ENCODE measurements around the gene ACSL6.

The ACSL6 gene

DNA sequence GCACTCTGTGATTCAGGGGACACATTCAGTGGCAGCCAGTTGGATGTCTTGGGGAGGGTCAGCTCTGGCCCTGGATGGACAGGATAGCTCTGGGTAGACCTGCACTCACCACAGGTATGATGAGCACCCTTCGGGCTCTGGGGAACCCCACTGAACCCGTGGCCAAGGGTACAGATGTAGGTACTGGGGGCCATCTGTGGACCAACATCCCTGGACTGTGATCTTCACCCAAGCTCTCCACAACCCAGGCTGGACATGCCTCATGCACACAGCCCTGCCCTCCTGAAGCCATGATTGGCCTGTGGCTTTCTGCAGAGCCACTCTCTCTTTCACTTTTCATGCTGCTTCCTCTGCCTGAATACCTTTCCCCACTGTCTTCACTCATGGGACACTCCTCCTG lies 15.6 kb upstream of the ACSL6 start:
- Mint-ChIP-seq H3K36me3 (ENCODE audit: low read depth) (no peaks in the 10 kb centered on the region), H3K9me3 (no peaks in the 10 kb centered on the region), H3K4me1 (ENCODE audit: low read depth) (no peaks in the 10 kb centered on the region), H3K27ac (no peak overlapping the region), H3K27me3 (peaks cover 10% of the 10 kb centered on the region), H3K4me3 (no peak overlapping the region)
- intact Hi-C loops (cut with micrococcal nuclease), result no loop called here

DNA sequence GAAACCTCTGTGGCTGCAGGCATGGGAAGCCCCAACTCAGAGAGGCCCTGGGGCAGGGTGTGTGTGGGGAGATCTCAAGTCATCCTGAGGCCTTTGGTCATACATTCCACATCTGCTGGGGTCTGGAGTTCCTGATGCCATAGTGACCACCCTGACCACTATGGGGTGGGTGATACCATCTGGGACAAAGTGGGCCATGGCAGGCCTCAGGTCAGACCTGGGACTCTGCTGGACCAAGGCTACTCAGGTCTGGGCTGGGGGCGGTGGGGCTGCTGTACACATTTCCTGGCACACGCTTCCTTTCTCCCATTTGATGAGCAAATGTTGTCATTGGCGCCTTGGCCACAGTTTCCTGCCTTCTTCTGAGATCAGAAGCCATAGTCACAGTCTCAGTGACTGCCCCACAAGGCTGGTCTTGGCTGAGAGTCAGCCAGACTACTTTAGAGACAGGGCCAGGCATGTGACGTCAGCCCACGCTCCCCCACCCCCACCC lies 15.1 kb upstream of the ACSL6 start:
- Mint-ChIP-seq H3K4me3 (no peak overlapping the region), H3K27me3 (peaks cover 10% of the 10 kb centered on the region), H3K27ac (no peak overlapping the region), H3K4me1 (ENCODE audit: low read depth) (no peaks in the 10 kb centered on the region), H3K9me3 (no peaks in the 10 kb centered on the region), H3K36me3 (ENCODE audit: low read depth) (no peaks in the 10 kb centered on the region)
- intact Hi-C loops (cut with micrococcal nuclease), result no loop called here

DNA sequence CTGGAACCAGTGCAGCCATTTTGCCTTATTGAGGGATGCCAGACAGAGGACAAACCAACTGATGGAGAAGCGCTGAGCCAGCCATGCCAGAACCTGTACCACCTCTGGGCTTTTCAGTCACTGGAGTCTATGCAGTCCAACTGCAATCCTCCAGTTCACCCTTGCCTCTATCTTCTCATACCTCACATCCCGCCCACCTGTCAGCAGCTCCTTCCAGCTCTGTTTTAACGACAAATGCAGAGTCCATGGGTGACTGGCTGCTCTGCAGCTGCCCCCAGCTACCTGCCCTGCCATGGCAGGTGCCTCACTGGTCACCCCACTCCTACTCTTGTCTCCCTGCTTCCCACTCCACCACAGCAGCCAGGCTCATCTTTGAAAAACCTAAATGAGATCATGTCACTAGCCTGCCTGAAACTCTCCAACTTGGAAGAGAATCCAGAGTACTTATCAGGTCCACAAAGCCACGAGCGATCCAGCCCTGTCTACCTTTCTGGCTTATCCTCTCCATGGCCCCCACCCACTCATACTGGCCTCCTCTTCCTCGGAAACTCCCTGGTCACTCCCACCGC lies 14.0 kb upstream of the ACSL6 start:
- Mint-ChIP-seq H3K9me3 (no peaks in the 10 kb centered on the region), H3K4me3 (no peak overlapping the region), H3K27ac (no peak overlapping the region), H3K36me3 (ENCODE audit: low read depth) (no peaks in the 10 kb centered on the region), H3K27me3 (peaks cover 16% of the 10 kb centered on the region), H3K4me1 (ENCODE audit: low read depth) (no peaks in the 10 kb centered on the region)
- intact Hi-C loops (cut with micrococcal nuclease), result no loop called here

DNA sequence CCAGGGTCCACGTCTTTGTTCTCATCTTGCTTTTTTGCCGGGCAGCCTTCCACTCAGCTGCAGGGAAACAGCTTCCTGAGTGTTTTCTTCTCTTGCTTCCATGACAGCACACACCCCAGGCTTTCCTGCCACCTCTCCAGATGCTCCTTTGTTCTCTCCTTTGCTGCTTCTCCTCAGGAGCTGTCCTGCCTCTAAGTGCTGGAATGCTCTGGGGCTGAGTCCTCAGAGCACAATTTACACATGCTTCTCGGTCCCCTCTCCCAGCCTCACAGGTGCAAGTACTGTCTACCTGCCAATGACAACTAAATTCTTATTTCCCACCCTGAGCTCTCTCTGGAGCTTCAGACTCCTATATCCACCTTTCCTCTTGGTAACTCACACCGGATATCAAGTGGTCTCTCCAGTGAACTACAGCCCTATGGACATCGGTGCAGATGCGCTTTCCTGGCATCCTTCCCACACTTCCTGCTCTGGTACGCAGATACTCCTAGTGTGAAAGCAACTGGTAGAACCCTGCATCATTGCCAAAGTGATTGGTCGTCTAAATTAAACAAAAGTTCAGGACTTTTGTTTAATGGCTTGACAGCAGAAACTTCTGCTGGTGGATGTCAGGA lies 13.4 kb upstream of the ACSL6 start:
- intact Hi-C loops (cut with micrococcal nuclease), result no loop called here
- Mint-ChIP-seq H3K4me3 (no peak overlapping the region), H3K9me3 (no peaks in the 10 kb centered on the region), H3K27ac (no peak overlapping the region), H3K27me3 (peaks cover 11% of the 10 kb centered on the region), H3K36me3 (ENCODE audit: low read depth) (no peaks in the 10 kb centered on the region), H3K4me1 (ENCODE audit: low read depth) (no peaks in the 10 kb centered on the region)

DNA sequence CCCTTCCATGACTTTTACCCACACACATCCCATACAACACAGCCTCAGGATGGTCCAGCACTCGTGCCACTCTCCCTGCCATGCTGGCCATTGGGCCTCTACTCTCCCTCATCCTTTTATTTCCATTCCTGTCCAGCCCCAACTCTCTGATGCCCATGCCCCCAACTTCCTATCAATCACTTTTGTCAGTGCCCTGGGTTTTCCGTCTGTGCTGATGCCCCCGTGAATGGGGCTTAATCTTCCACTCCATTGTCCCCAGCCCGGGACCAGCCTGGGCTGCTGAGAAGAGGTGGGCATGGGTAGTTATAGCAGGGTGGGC lies 12.6 kb upstream of the ACSL6 start:
- H3K27me3 Mint-ChIP-seq, result peaks cover 10% of the 10 kb centered on the region
- intact Hi-C loops (cut with micrococcal nuclease), result no loop called here

DNA sequence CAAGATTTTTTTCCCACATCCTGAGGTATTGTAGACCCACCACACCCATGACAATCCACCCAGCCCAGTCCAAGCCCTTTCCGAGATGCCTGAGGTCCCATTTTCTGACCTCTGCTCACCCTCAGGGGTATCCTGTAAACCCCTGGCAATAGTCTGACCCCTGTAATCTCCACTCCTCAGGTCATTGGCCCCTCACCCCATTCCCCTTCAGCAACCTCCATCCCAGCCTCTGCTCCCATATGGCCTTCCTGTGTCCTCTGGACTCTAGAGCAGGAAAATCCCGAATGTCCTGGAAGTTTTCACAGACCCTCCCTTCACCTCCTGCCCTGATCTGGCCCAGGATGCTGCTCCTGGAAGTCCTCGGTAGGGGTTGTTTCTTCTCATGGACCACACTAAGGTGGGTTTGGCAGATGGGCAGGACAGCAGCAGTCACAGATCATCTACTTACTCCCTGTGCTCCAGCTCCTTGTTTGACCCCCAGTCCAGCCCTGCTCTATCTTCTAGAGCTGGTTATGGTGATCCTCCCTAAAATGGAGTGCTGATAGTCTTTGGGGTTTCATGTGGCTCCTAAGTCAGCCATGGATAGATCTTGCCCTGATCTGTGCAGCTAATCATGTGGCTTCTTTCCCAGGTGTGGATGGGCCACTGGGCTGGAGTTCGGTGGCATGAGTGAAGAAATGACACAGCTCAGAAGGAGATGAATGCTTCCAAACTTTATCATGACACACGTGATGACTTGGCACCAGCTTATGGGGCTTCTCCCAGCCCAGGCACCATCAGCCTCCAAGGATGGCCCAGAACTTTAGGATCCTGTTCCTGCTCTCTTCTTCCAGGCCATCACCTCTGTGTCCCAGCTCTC lies 12.0 kb upstream of the ACSL6 start:
- no peak overlapping the region for H3K4me3 Mint-ChIP-seq
- no peaks in the 10 kb centered on the region for H3K9me3 Mint-ChIP-seq
- H3K36me3 Mint-ChIP-seq (ENCODE audit: low read depth), result no peaks in the 10 kb centered on the region
- H3K4me1 Mint-ChIP-seq (ENCODE audit: low read depth), result no peaks in the 10 kb centered on the region
- intact Hi-C loops (cut with micrococcal nuclease), result no loop called here
- peaks cover 10% of the 10 kb centered on the region for H3K27me3 Mint-ChIP-seq
- H3K27ac Mint-ChIP-seq, result no peak overlapping the region

More for the DNA sequence above, 12.6 kb upstream of the ACSL6 start:
- no peaks in the 10 kb centered on the region for H3K4me1 Mint-ChIP-seq (ENCODE audit: low read depth)
- no peak overlapping the region for H3K4me3 Mint-ChIP-seq
- no peaks in the 10 kb centered on the region for H3K36me3 Mint-ChIP-seq (ENCODE audit: low read depth)
- no peaks in the 10 kb centered on the region for H3K9me3 Mint-ChIP-seq
- no peak overlapping the region for H3K27ac Mint-ChIP-seq

DNA sequence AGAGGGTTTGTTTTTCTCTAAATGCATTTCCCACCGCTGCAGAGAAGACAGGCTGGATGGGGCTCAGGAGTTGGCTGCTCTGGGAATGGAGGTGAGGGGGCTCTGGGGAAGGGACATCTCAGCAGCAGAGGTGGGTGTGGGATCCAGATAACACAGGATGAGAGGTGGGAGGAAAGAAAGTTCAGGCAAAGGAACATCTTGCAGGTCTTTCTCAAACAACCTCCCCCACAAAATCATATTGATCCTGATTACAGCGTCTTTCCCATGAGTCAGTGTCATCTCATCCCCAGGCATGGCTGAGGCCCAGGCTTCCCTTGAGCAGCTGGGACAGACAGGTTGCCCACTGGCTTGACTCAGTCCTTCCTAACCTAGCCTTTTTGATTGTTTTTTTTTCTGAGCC lies 11.3 kb upstream of the ACSL6 start:
- no peaks in the 10 kb centered on the region for H3K36me3 Mint-ChIP-seq (ENCODE audit: low read depth)
- H3K4me1 Mint-ChIP-seq (ENCODE audit: low read depth), result peaks cover 4% of the 10 kb centered on the region
- intact Hi-C loops (cut with micrococcal nuclease), result no loop called here

DNA sequence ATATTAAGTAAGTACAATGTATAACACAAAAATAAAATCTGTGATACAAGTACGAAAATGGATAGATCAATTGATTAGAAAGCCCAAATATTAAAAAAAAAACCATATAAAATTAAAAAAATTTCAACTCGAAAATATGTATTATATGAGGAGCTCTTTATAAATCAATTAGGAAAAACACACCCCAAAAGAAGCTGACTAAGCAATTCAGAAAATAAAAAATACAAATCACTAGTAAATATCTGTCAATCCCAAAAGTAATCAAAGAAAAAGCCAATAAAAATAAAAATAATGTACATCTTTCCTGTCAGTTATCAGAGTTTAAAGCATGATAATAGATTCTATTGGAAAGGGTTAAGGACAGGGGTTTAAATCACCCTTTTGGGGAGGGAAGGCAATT lies 10.2 kb upstream of the ACSL6 start:
- Mint-ChIP-seq H3K4me3 (no peak overlapping the region), H3K27me3 (peaks cover 24% of the 10 kb centered on the region), H3K4me1 (ENCODE audit: low read depth) (peaks cover 6% of the 10 kb centered on the region), H3K36me3 (ENCODE audit: low read depth) (no peaks in the 10 kb centered on the region), H3K27ac (no peak overlapping the region), H3K9me3 (no peaks in the 10 kb centered on the region)
- intact Hi-C loops (cut with micrococcal nuclease), result no loop called here

More for the DNA sequence above, 11.3 kb upstream of the ACSL6 start:
- Mint-ChIP-seq H3K9me3 (no peaks in the 10 kb centered on the region), H3K27me3 (peaks cover 16% of the 10 kb centered on the region), H3K27ac (no peak overlapping the region), H3K4me3 (no peak overlapping the region)

DNA sequence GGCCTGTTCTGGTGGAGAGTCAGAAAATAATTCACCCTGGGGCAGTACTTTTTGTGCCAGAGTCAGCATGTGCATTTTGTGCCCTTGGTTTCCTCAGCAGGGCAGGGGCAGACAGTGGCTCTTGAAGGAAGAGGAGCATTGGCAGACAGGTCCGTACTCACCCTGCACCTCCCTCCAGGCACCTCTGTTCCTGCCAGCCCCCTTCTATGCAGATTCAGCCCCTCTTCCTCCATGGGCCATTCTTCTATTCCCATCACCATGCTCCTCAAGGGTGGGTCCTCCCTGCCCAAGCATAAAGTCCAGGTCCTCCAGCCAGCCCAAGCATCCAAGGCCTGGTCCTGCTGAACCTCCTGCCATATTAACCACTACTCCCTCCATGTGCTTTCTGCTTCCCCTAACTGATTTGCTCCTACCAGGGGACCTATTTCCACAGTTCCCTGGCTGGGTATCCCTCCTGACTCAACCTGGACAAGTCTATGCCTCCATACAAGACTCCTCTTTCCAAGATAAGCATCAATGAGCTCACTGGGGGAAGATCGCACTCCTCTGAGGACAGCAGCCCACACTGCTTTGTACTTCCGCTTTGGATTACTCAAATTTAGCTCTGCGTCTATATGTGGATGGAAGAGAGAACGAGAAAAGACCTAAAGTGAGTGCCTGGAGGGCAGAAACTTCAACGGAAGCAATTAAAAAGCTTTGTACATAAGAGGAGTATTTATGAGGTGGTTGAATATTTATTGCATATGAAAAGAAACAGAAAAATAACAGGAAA lies 9.3 kb upstream of the ACSL6 start:
- no peaks in the 10 kb centered on the region for H3K36me3 Mint-ChIP-seq (ENCODE audit: low read depth)
- no peaks in the 10 kb centered on the region for H3K9me3 Mint-ChIP-seq
- H3K4me1 Mint-ChIP-seq (ENCODE audit: low read depth), result peaks cover 6% of the 10 kb centered on the region
- intact Hi-C loops (cut with micrococcal nuclease), result no loop called here
- H3K4me3 Mint-ChIP-seq, result no peak overlapping the region
- H3K27ac Mint-ChIP-seq, result no peak overlapping the region
- peaks cover 33% of the 10 kb centered on the region for H3K27me3 Mint-ChIP-seq

DNA sequence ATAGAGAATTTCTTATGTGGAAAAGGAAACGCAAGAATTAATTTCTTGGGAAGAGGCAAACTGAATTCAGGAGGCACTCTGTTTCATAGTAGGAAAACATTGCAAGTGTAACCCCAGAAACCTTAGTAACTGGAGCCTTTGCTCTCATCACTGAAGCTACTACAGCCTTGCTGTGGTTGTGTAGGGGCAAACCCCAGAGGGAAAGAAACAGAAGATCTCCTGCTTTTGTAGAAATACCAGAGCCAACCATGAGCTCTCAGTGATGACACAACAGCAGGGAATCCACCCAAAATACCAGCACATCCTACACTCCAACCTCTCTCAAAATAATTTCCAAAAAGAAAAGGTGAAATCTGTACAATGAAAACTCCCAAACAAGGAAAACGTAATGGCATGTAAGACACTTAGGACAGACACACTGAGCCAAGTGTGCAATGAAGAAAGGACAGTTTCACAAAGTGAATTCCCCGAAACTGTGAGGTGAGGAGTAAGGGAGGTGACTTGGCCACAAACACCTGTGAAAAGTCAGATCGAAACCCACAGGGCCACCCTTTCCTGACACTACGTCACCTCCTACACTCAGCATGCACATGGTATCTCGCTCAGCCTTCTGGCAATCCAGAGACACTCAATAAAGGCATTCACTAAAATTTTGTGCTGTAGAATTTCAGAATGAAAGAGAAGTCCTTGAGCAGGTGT lies 8.5 kb upstream of the ACSL6 start:
- intact Hi-C loops (cut with micrococcal nuclease), result no loop called here
- Mint-ChIP-seq H3K27ac (no peak overlapping the region), H3K4me3 (no peak overlapping the region), H3K9me3 (no peaks in the 10 kb centered on the region), H3K36me3 (ENCODE audit: low read depth) (no peaks in the 10 kb centered on the region), H3K4me1 (ENCODE audit: low read depth) (peaks cover 6% of the 10 kb centered on the region), H3K27me3 (peaks cover 38% of the 10 kb centered on the region)

DNA sequence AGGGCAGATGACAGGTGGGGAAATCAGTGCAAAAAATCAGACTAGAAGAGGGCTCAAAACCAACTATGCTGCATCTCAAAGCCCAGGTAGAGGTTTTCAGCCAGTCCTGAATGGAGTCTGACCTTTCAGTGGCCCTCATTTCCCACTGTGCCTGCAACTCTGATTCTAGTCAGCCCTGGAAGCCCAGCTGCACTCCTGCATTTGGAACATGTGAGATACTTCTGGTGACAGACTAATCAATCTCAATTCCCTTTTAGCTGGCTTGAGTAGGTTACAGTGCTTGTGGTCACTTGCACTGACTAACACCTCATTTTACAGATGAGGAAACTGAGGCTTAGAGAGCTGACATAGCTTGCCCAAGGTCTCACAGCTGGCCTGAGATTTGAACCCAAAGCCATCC lies 7.9 kb upstream of the ACSL6 start:
- Mint-ChIP-seq H3K4me3 (no peak overlapping the region), H3K27ac (no peak overlapping the region), H3K9me3 (no peaks in the 10 kb centered on the region), H3K4me1 (ENCODE audit: low read depth) (peaks cover 6% of the 10 kb centered on the region), H3K27me3 (peaks cover 42% of the 10 kb centered on the region), H3K36me3 (ENCODE audit: low read depth) (no peaks in the 10 kb centered on the region)
- intact Hi-C loops (cut with micrococcal nuclease), result no loop called here

DNA sequence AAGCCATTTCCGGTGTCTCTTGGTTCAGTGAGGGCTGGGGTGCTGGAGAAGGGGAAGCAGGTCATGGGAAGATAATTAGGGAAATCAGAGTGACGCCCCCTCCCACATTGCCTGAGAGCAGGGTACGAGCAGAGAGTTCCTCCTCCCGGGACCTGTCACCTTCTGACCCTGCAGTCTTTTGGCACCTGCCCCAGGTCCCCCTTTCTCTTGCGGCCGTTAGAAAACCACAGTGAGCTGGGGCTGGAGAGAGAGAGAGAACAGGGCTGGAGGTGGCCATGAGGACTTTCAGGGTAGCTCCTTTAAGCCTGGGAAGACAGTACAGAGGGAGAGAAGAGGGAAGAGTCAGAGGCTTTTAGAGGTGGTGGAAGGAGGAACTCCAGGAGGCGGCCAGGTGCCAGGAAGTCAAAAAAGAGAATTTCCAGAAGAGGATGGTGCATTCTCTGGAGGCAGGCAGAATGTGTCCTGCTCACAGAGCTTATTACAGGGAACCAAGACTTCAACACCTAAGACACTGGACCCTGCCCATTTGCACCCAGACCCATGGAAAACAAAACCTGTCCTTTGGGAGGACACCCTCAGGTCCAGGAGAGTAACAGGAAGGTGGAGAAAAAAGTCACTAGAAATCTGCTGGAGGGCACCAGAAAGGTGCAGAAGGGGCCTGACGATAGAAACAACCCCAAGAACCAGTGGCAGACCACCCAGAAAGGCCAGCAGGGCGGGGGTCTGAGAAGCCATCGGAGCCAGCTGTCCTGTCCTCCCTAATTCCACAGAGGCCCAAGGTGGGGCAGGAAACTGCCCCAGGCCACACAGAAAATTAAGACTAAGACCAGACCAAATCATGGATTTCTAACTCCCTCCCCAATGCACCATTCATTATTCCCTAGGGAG lies 6.5 kb upstream of the ACSL6 start:
- Mint-ChIP-seq H3K9me3 (no peaks in the 10 kb centered on the region), H3K27me3 (peaks cover 53% of the 10 kb centered on the region), H3K27ac (no peak overlapping the region), H3K4me3 (no peak overlapping the region), H3K36me3 (ENCODE audit: low read depth) (no peaks in the 10 kb centered on the region), H3K4me1 (ENCODE audit: low read depth) (peaks cover 6% of the 10 kb centered on the region)
- intact Hi-C loops (cut with micrococcal nuclease), result no loop called here

DNA sequence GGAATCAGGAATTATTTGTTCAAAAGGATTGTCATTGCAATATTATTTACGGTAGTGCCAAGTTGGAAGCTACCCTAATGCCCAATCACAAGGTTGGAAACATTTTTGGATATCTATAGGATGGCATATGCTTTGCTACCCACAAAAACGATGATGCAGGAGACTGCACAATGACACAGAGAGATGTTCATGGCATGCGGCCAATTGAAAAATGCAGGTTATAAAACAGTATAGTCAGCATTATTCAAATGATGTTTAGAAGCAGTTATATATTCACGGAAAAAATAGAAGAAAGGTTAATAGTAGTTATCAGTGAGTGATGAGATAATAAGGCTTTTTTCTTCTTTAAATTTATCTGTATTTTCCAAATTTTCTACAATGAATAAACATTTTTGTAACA lies 5.9 kb upstream of the ACSL6 start:
- no peaks in the 10 kb centered on the region for H3K9me3 Mint-ChIP-seq
- H3K4me1 Mint-ChIP-seq (ENCODE audit: low read depth), result peaks cover 6% of the 10 kb centered on the region
- no peaks in the 10 kb centered on the region for H3K36me3 Mint-ChIP-seq (ENCODE audit: low read depth)
- intact Hi-C loops (cut with micrococcal nuclease), result no loop called here
- H3K27ac Mint-ChIP-seq, result no peak overlapping the region
- H3K4me3 Mint-ChIP-seq, result no peak overlapping the region
- peaks cover 58% of the 10 kb centered on the region for H3K27me3 Mint-ChIP-seq
